GM19395 (cell line): ENCODE data around the gene GLIPR1L1.

ENCODE experiments used
- ATAC-seq: cut with Tn5 transposase; IDR thresholded peaks from one replicate; pipeline ENCODE4 v1.9.1; 2021; ENCODE audit warnings: mild to moderate bottlenecking, moderate library complexity; ENCODE audit not compliant: unreplicated experiment

The GLIPR1L1 gene

DNA sequence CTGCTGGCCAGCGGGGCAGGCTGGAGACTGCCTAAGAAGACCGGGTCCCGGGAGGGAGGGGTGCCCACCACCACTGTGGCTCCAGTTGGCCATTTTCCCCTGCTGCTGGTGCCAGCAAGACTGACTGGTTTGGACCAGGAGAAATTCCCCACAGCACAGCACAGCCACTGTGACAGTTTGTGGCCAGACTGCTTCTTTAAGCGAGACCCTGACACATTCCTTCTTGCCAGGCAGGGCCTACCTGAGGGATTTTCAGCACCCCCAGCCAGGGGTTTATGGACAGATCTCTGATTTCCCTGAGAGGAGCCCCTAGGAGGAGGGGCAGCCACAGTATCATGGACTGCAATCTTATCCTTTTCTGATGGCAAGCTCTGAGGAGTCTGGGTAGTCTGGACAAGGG lies 15.5 kb downstream of the GLIPR1L1 start:
- ATAC-seq, result no peak

DNA sequence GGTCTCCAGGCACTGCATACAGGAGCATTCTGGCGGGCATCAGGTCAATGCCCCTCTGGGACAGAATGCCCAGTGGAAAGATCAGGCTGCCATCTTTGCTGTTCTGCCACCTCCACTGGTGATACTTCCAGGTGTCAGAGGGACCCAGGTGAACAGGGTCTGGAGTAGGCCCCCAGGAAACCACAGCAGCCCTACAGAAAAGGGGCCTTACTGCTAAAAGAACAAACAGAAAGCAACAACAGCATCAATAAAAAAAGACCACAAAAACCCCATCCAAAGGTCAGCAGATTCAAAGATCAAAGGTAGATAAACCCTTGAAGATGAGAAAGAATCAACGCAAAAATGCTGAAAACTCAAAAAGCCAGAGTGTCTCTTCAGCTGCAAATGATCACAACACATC lies 15.9 kb downstream of the GLIPR1L1 start:
- no peak for ATAC-seq

DNA sequence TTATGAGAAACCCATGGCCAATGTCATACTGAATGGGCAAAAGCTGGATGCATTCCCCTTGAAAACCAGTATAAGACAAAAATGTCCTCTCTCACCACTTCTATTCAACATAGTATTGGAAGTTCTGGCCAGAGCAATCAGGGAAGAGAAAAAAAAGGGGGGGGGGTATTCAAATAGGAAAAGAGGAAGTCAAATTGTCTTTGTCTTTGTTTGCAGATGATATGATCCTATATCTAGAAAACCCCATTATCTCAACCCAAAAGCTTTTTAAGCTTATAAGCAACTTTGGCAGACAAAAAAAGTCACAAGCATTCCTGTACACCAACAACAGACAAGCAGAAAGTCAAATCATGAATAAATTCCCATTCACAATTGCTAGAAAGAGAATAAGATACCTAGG lies 19.5 kb downstream of the GLIPR1L1 start:
- no peak for ATAC-seq

DNA sequence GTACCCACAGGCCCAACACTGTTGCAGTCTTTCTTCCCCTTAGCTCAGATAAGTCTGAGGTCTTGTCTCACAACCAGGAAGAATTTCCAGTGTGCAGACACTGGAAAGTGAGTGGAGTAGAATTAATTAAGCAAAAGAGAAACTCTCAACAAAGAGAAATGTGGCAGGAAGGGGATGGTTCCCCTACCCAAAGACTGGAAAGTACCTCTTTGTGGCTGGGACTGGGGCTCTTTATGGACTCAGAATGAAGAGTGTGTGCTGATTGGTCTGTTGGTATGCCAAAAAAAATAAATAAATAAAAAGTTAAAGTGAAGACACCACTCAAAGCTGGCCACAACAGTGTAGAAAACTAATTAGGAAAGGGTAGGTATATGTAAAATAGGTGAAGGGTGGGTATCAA lies 26.4 kb downstream of the GLIPR1L1 start:
- ATAC-seq, result no peak

DNA sequence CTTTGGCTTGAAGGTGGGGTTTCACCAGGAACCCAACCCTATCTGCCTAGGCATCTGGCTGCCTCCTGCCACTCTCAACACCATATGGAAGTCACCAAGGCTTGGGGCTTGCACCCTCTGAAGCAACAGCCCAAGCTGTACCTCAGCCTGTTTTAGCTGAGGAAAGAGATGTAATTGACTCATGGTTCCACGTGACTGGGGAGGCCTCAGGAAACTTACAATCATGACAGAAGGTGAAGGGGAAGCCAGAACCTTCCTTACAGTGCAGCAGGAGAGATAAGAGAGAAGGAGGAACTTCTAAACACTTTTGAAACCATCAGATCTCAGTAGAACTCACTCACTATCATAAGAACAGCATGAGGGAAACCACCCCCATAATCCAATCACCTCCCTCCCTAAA lies 26.9 kb downstream of the GLIPR1L1 start:
- no peak for ATAC-seq

DNA sequence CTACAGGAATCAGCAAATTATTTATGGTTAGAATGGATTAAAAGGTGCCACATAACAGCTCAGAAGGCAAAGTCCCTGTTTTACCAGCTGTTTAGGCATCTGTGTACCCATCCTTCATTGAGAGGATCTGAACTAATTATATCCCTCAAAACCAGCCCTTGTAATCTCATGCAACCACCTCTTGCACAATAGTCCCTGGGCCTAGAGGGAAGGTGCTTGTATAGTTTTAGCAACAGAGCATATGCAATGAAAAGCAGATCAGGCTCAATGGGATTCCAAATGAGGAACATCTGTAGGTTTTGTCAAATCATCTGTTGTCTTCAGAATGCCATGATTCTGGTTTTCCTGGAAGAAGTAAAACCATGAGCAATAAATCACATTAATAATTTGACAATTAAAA lies 30.4 kb downstream of the GLIPR1L1 start:
- no peak for ATAC-seq

DNA sequence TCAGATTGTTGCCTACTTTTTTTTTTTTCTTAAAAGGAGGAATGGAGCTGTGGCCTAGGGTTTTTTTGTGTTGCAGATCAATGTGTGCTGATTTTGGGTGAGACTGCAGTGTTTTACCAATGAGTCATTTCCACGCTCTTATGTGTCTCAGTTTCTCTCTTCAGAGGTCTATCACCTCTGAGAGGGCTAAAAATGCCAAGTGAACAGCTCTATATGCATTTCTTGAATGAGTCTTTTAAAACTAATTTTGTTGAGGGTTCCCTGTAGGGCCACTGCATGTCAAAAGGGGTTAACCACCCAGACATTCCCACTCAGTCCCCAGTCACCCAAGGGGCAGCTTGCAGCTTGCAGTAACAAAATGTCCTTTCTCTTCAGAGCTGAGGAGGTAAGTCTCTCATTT lies 32.2 kb downstream of the GLIPR1L1 start:
- ATAC-seq, result peak; percentile 84

DNA sequence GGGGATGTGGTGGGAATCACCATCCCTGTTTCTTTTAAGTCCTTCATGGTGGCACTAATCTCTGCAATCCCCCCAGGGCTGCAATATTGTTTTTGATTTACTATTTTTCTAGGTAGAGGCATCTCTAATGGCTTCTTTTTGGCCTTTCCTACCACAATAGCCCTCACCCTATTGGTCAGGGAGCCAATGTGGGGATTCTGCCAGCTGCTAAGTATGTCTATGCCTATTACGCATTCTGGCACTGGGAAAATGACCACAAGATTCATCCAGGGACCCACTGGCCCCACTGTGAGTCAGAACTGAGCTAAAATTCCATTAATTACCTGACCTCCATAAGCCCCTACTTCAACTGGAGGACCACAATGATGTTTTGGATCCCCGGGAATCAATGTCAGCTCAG lies 40.5 kb downstream of the GLIPR1L1 start:
- no peak for ATAC-seq

DNA sequence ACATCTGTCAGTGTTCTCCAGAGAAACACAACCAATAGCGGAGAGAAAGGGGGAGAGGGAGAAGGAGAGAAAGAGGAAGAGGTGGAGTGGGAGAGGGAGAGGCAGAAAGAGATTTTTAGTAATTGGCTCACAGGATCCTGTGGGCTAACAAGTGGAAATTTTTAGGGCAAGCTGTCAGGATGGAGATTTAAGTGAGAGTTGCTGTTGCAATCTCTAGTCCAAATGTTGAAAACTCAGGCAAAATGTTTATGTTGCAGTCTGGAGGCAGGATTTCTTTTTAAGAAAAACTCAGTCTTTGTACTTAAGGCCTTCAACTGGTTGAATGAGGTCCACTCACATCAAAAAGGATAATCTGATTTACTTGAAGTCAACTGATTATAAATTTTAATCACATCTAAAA lies 43.9 kb downstream of the GLIPR1L1 start:
- ATAC-seq, result no peak

DNA sequence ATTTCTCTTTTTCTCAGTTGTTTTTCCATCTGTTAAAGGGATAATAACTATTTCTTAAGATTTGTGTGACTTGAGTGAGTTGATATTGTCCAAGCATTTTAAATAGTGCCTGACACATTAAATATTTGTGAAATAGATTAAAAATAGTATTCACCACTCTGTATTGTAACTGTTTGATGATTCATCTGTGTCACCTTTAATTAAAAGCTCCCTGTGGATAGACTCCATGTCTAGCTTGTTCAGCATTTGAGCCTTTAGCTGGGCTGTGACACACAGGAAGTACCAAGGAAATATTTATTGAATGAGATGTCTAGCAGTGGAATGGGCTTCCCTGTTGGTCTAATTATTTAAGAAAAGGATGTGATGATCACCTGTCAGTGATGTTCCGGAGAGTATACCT lies 54.6 kb downstream of the GLIPR1L1 start:
- ATAC-seq, result no peak

DNA sequence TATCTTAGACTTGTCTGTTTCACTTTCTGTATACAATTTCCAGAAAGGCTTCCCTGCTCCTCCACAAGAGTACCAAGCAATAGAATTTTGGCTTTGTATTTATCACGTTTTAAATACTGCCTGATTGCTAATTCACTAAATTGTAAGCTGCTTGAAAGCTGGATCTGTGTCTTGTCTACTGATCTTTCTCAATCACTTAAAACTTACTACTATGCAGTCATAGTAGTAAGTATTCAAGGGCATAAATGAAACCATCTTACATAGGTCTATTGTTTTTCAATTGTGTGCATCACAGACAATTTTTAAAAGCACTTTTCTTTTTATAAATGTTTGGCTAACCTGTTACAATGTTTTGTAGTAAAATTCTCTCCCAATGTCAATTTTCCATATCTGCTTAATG lies 55.2 kb downstream of the GLIPR1L1 start:
- ATAC-seq, result no peak

DNA sequence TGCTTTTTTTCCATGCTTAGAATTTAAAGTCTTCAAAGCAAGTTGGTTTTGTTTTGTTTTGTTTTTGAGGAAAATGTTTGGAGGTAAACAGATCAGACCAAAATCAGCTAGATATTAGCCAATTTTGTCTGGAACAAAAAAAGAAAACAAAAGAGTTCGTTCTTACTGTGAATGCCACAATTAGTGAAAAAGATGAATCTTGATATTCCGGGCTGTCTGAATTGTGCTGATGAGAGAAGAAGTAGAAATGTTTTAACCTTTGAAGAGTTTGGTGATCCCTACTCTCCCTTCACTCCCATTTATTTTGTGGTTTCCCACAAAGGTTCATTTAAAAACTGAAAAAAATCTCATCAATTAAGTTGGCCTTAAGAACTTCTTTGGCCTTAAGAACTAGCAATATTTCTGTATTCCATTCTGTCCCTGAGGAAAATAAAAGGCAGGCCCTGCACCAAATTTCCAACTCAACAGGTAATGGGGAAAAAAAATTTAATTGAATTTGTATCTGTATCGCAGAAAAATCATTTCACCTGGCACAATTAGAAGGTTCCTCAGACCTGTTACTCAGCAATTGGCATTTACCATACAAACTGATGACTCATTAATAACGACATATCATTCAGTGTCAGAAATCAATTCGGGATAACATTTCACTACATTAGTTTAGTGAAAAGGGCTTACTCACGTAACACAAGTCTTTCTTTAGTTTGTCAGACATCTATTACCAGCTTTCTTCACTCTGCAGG lies 55.9 kb downstream of the GLIPR1L1 start:
- ATAC-seq, result peak; percentile 6

DNA sequence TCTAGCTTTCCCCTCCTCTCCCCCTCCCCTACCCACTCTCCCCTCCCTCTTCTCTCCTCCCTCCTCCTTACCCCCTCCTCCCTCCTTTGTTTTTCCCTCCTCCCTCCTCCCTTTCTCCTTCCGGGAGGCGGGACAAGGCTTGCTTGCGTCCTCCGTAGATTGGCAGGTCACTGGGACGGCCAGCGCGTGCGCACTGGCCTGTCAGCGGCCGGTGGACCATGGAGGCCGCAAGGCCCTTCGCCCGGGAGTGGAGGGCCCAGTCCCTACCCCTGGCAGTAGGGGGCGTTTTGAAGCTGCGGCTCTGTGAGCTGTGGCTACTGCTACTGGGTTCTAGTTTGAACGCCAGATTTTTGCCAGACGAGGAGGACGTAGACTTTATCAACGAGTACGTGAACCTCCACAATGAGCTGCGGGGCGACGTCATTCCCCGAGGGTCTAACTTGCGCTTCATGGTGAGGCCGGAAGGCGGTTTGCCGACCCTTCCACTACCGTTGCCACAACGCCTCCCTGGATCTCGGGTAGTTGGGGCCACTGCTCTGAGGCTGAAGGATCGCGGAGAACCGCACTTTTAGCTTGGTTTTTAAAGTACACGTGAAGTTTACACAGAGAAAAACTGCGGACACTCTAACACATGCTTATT lies 56.5 kb downstream of the GLIPR1L1 start, which contains the start of gene GLIPR1L2:
Gene GLIPR1L2, plus strand, starts transcription at position 191 of the 640 bp plus-strand sequence. Its CDS starts 28 bp downstream, at position 219.
- ATAC-seq, result peak; percentile 98

DNA sequence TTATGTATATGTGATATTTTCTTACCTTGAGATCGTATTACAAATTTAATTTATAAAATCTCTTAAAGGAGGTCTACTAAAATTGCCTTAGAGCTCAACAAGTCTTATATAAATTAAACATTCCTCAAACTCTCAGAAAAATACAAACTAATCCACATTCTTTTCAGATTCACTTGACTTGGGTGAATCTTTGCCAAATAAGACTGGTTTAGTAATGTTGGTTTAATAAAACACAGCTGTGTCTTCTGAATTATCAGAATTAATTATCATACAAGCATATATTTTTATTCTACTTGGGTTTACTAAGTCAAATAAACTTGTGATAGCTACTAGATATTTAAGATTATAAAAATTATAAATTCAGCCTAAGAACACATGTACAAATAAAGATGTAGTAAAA lies 69.8 kb downstream of the GLIPR1L1 start:
- no peak for ATAC-seq

DNA sequence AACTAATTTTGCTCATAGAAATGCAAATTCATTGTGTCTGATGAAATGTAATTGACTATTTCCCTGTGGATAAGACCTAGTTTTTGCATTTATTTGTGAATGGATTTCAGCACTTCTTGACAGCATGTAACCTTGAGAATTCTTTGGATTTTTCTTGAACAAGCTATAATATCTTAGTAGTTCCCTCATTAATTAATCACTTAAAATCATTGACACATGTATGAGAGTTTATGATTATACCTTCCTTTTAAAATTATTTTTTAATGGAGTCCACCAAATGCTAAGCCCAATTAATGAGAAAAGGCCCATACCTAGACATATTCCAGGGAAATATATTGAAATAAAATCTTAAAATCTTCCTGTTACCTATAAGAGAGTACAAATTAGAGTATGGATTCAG lies 73.2 kb downstream of the GLIPR1L1 start:
- no peak for ATAC-seq

DNA sequence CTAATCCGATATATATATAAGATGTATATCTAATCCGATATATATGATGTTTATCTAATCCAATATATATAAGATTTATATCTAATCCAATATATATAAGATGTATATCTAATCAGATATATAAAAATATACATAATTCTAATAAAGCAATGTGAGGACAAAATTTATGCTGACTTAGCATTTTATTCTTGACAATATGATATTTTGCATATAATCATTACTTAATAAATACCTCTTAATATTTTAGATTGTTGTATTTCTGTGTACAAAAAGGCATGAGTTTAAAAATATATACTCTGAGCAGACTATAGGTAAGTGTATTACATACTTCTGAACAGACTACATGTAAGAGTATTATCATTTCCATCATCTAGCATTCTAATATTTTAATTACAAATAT lies 75.4 kb downstream of the GLIPR1L1 start:
- no peak for ATAC-seq

DNA sequence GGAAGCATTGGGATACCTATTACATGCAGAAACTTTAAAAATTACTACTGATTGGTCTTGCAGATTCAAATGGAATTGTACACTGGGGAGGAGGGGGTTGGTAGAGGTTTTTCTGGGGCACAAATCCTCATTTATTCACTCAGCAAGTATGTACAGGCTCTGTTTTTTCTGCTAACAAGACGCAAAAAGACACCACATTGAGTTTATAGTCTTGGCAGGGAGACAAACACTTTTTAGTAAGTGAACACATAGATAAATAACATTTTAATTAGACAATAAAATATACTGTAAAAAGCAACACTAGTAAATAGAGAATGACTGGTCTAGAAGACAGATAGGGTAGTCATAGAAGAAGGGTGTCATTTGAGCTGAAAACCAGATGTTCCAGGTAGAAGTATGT lies 80.2 kb downstream of the GLIPR1L1 start:
- no peak for ATAC-seq

DNA sequence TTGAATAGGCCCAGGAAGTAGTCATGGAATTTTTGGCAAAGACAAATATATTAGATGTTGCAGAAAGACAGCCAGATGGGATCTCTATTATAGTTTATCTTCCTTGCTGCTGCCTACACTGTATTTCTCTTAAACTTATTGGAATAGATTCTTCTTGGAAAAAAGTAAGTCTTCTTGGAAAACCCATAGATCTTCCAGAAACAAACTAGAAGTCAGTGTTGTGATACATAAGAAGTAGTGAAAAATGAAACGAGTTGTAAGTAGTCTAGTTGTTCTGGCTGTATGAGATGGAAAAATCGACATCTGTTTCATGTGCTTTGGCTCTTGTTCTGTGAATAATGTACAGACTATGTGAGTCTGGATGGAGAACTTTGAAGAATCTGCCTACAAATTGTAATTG lies 85.4 kb downstream of the GLIPR1L1 start:
- ATAC-seq, result no peak
